ENCODE data around the gene NFKBIE.

NFKBIE gene

GRCh38 chr6:44272529-44272928 is 7.2 kb upstream of the NFKBIE start:
- DNase-seq: no peak

DNA sequence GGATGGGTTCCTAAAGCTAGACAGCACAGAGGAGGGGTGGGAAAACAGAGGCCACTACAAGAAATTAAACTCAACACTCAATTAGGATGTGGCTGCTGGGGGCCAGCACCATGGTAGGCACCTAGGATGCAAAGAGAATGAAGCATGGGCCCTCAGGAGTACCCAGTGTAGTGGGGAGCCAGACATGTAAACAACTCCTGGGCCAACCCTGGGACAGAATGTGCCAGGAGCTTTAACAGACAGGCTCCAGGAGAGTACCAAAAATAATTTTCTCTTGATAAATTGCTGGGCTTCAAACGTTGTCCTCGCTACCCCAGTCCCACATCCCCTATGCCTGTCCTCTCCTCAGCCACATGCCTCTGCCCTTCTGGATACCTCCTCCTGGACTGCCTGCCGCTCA is 6.6 kb upstream of the NFKBIE start:
- no peak for DNase-seq

DNA sequence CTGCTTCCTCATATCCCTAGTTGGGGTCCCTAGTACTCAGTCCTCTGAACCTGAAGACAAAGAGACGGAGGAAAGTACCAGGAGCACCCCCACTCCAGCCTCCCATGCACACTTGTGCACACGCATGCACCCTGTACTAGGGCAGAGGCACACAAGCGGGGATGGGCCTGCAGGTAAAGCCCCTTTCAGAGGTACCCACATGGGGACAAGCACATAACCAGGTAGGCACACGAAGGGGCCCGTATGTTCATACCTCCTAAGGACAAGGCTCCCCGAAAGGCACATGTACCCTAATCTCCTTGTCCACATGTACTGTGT is 6.0 kb upstream of the NFKBIE start:
- no peak for DNase-seq

- DNase-seq: peak; percentile 23
Measured at GRCh38 chr6:44270526-44271405, 5.4 kb upstream of the NFKBIE start.

- DNase-seq: peak; percentile 48
Measured at GRCh38 chr6:44269921-44270525, 4.7 kb upstream of the NFKBIE start, which contains the start of gene TMEM151B. Gene TMEM151B, plus strand, starts transcription at chr6:44270450. Its CDS starts 293 bp downstream, at chr6:44270743.

DNA sequence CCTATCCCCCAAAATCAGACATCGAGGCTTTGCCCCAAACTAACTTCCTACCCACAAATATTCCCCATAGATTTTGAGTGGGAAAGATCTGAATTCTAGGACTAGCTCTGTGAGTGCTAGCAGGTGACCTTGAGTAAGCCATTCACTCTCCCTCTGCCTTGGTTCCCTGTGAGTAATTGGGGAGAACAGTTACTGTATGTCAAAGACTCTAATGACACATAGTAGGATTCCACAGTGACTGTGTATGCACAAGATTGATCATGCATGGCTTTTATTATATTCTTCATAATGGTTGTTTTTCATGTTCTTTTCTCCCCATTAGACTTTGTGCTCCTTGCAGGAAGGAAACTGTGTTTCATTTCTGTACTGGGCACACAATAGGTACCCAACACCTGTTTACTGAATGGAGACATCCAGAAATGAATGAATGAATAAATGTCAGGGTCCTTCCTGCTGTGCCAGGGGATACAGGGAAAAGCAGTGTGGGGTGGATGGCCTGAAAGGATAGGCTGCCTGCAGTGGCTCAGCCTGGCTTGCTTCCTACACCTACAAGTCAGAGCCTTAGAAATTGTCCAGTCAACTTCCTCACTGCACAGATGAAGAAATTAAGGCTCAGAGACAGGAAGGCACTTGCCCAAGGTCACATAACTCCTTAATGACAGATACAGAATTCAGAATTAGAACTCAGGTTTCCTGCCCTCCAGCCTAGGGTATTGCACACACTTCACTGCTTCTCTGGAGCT is 4.0 kb upstream of the NFKBIE start:
- DNase-seq: no peak

DNA sequence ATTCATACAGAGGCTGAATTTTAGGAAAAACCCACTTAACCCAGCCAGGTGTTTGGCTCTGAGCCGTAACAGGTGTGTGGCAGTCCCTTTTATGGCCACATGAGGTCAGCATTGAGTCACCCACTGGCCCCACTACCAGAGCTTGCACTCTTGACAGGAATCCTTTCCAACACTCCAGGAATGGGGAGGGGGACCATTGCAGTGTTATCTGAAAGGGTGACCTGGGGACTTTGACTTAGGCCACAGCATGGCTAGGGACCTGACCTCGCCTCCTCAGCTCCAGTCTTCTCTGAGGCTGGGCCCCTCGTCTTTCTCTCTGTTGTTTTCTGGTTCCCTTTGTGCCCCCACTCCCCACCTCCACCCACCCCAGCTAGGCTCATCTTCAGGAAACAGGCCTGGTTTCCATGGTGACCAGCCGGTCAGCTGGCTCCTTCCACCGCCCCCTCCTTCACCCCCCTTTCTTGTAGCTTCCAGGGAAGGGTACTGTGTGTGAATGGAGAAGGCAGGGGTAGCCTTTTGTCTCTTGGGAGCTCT is 2.8 kb upstream of the NFKBIE start:
- peak; percentile 46 for DNase-seq

- no peak for DNase-seq
Measured at GRCh38 chr6:44267252-44267651, 1.9 kb upstream of the NFKBIE start.

DNA sequence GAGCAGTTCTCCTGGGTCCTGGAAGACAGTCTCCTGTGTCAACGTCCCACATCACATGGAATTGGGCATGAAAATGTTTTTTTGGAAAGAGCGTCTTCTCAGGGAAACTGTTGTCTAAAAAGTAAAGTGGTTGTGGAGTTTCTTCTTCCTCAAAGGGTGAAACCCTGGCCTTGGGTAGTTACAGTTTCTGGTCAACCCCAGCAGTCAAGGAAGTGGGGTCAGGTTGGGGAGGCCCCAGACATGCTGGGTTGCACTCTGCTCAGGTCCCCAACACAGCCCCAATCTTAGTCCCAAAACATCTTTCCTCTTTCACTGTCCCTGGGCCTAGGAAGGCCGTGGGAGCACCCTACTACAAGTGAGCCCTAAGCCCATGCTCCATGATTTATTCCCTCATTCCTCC is 996 bp upstream of the NFKBIE start:
- no peak for DNase-seq

DNA sequence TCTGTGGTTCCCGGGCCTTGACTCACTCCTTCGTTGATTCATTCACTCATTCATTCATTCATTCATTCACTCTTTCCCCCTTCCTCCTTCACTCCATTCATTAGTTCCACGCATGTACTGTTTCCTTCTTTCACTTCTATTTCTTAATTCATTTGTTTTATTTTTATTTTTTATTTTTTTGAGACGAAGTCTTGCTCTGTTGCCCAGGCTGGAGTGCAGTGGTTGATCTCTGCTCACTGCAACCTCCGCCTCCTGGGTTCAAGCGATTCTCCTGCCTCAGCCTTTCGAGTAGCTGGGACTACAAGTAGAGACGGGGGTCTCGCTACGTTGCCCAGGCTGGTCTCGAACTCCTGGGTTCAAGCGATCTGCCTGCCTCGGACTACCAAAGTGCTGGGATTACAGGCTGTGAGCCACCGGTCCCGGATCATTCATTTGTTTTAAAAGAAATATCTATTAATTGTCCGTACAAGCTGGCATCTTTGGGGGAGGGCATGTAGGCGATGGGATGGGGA is 427 bp upstream of the NFKBIE start:
- no peak for DNase-seq

GRCh38 chr6:44264154-44265006 is 971 bp downstream of the NFKBIE start:
- DNase-seq: no peak

GRCh38 chr6:44263354-44264100 is 1.8 kb downstream of the NFKBIE start:
- DNase-seq: no peak

- DNase-seq: no peak
Measured at GRCh38 chr6:44262467-44263353, 2.6 kb downstream of the NFKBIE start.

GRCh38 chr6:44261581-44261980 is 3.8 kb downstream of the NFKBIE start:
- no peak for DNase-seq

GRCh38 chr6:44260451-44261297 is 4.7 kb downstream of the NFKBIE start:
- DNase-seq: no peak

DNA sequence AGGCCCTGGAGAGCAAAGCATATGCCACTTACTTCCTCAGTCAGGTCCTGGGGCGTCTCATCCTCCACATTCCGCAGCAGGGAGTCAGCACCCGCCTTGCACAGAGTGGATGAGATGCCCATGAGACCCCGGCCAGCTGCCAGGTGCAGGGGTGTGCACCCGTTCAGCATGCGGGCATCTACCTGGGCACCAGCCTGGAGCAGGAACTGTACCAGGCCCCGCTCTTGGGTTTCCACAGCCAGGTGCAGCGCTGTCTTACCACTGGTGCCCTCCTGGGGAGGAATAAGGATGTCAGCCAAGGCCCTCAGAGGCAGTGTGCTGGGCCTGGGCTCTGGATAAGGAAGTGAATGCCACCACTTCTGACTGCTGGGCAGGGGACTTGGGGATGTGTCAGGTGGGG is 5.3 kb downstream of the NFKBIE start:
- no peak for DNase-seq

GRCh38 chr6:44258921-44259320 is 6.4 kb downstream of the NFKBIE start:
- DNase-seq: no peak

- no peak for DNase-seq
Measured at GRCh38 chr6:44258325-44258863, 7.0 kb downstream of the NFKBIE start.

DNA sequence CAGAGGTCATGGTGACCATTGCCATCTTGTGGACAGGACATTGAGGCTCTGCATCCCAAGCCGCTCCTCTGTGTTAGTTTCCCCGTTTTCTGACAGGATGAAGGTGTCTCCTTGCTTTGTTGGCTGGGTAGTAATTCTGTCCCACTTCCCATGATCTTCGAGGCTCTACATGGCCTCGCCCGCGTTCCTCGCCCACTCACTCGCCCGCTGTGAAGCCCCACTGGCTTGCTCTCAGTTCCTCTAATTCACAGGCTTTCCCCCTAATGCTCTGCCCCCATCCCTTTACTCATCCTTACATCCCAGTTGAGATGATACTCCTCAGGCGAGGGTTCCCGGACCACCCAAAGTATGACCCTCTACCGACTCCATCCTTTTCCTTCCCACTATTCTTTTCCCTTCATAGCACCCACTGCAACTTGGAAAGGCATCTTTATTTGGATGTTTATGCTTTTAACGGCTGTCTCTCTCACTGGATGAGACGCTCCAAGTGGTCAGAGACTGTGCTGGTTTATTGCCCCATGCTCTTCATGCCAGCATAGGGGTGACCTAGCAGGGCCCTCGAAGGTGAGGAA is 7.5 kb downstream of the NFKBIE start:
- DNase-seq: no peak

Data from NCI-H2171 (cell line).